Right atrium auricular region (tissue), 2 donors: ENCODE data around the gene OVOL2. TPM values are rescaled to one million over a fixed set of nuclear protein-coding genes. Genes with fewer than 3 reads are reported as not detected.
A peak's percentile ranks its signal among the peaks of the same experiment; 100 is the strongest.

Source experiments
- DNase-seq: peaks from one replicate; pipeline ENCODE4 v3.0.0-alpha.2; 2019; ENCODE audit warnings: low spot score
- H3K27ac ChIP-seq, 2 donors: fragments of 200-600 bp; sonication (generic); 1 replicate in 1 of 2; 2 replicates in 1 of 2; pipeline ENCODE4 v1.5.1; 2016 to 2019
- H3K27me3 ChIP-seq, 2 donors: fragments of 200-600 bp; sonication (generic); one replicate each; pipeline versions ENCODE4 v1.5.1 to v1.6.0; 2017 to 2019
- H3K36me3 ChIP-seq: fragments of 200-600 bp; sonication (generic); one replicate; pipeline ENCODE4 v1.5.1; 2016
- H3K4me1 ChIP-seq, 2 donors: fragments of 200-600 bp; sonication (generic); one replicate each; pipeline versions ENCODE4 v1.5.1 to v1.6.0; 2017 to 2019
- H3K4me3 ChIP-seq, 2 donors: fragments of 200-600 bp; sonication (generic); 1 replicate in 1 of 2; 2 replicates in 1 of 2; pipeline ENCODE4 v1.5.1; 2017 to 2019; ENCODE audit warnings: mild to moderate bottlenecking in 1 of 2, moderate library complexity in 1 of 2
- H3K9me3 ChIP-seq, 2 donors: fragments of 200-600 bp; sonication (generic); one replicate each; pipeline ENCODE4 v1.5.1; 2019
- total RNA-seq, 2 donors: library from RNA; depleted of rRNA; stranded (reverse); fragments of >200 nt; gene quantifications; one replicate each; pipeline ENCODE4 v1.1.0, GENCODE V29; 2016
- TF ChIP-seq, protein P1 (sequence below), 2 donors: fragments of 200-600 bp; sonication (generic); IDR thresholded peaks; one replicate each; pipeline ENCODE4 v1.5.1; 2019; ENCODE audit warnings: antibody characterized with exemption in 2 of 2

The OVOL2 gene
- total RNA-seq, 2 donors from 2014 or later = not detected

GRCh38 chr20:18059603-18060002 is 1.9 kb upstream of the OVOL2 start:
- DNase-seq = no peak
- no peak overlapping the region for H3K4me3 ChIP-seq
- H3K36me3 ChIP-seq = no peaks in the 10 kb centered on the region
- H3K27me3 ChIP-seq = peaks cover 20 to 36% of the 10 kb centered on the region in 2 donors
- H3K4me1 ChIP-seq = peaks cover 0 to 31% of the 10 kb centered on the region in 2 donors
- TF ChIP-seq, protein P1, sequence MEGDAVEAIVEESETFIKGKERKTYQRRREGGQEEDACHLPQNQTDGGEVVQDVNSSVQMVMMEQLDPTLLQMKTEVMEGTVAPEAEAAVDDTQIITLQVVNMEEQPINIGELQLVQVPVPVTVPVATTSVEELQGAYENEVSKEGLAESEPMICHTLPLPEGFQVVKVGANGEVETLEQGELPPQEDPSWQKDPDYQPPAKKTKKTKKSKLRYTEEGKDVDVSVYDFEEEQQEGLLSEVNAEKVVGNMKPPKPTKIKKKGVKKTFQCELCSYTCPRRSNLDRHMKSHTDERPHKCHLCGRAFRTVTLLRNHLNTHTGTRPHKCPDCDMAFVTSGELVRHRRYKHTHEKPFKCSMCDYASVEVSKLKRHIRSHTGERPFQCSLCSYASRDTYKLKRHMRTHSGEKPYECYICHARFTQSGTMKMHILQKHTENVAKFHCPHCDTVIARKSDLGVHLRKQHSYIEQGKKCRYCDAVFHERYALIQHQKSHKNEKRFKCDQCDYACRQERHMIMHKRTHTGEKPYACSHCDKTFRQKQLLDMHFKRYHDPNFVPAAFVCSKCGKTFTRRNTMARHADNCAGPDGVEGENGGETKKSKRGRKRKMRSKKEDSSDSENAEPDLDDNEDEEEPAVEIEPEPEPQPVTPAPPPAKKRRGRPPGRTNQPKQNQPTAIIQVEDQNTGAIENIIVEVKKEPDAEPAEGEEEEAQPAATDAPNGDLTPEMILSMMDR (IDR thresholded peaks at IDR 0.05) = no peak
- no peak overlapping the region for H3K27ac ChIP-seq
- no peaks in the 10 kb centered on the region for H3K9me3 ChIP-seq

DNA sequence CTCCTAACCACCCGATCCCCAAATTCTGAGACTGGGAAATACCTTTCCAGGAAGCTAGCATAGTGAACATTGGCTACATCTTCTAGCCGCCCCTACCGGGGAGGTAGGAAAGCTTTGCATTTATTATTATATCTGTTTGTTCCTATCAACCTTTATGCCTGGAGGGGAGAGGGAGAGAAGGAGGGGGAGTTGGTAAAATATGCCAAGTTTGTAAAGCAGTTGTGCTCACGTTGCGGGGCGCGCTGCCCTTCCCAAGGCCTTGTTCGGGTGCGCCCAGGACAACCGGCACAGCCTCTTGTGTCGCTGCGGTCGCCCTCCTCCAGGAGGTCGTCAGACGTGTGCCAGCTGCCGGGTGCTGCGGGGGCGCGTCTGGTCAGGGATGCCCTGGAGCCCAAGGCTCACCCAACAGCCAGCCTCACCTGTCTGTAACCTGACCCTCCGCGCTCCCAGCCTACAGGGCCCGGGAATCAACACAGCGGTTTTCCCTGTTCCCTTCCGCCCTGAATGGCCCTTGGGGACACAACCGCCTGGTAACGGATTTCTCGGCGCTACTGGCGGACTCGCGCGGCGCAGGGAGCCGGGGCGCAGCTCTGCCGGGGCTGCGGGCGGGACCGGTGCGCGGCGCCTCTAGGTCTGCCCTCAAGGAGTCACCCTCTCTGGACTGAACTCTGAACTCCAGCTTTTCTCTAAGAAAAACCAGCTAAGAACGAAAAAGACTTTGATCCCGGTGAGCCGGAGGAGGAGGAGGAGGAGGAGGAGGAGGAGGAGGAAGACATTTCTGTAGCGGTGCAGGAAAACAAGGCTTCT is 1.1 kb upstream of the OVOL2 start:
- Histone ChIP-seq H3K9me3 (no peaks in the 10 kb centered on the region), H3K27ac (no peak overlapping the region), H3K27me3 (peaks cover 23 to 36% of the 10 kb centered on the region in 2 donors), H3K36me3 (no peaks in the 10 kb centered on the region), H3K4me3 (no peak overlapping the region), H3K4me1 (peaks cover 0 to 31% of the 10 kb centered on the region in 2 donors)
- DNase-seq = no peak
- TF ChIP-seq, protein P1 (IDR thresholded peaks at IDR 0.05) = no peak

DNA sequence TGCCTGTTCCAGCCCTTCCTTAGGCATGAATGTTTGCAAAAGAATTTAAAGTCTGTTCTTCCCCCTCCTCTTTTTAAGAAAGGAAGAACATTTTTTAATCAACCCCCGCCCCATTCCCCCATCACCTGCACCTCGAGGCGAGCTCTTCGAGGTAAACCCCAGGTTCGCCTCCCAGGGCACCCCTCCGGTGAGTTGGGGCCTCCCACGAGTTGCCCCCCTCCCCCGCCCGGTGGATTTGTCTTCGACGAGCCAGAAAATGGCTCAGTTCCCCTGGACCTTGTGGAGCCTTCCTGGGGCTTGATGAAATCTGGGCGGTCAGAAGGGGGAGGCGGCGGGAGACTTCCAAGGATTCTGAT is 256 bp upstream of the OVOL2 start:
- Histone ChIP-seq H3K27me3 (peaks cover 23 to 36% of the 10 kb centered on the region in 2 donors), H3K27ac (no peak overlapping the region), H3K4me1 (peaks cover 0 to 31% of the 10 kb centered on the region in 2 donors), H3K4me3 (peak overlapping the region in 1 of 2 donors; percentile 45), H3K36me3 (no peaks in the 10 kb centered on the region), H3K9me3 (no peaks in the 10 kb centered on the region)
- no peak for DNase-seq
- TF ChIP-seq, protein P1 (IDR thresholded peaks at IDR 0.05) = no peak

- no peaks in the 10 kb centered on the region for H3K36me3 ChIP-seq
- peak overlapping the region; percentile 23 to 45 for H3K4me3 ChIP-seq
- peaks cover 0 to 31% of the 10 kb centered on the region in 2 donors for H3K4me1 ChIP-seq
- H3K9me3 ChIP-seq = no peaks in the 10 kb centered on the region
- DNase-seq = no peak
- peaks cover 23 to 36% of the 10 kb centered on the region in 2 donors for H3K27me3 ChIP-seq
- H3K27ac ChIP-seq = no peak overlapping the region
- TF ChIP-seq, protein P1 (IDR thresholded peaks at IDR 0.05) = no peak
Measured at GRCh38 chr20:18056174-18057100, 1.3 kb downstream of the OVOL2 start.

GRCh38 chr20:18055261-18055660 is 2.5 kb downstream of the OVOL2 start:
- Histone ChIP-seq H3K27me3 (peaks cover 23 to 36% of the 10 kb centered on the region in 2 donors), H3K27ac (no peak overlapping the region), H3K4me1 (peaks cover 0 to 31% of the 10 kb centered on the region in 2 donors), H3K9me3 (no peaks in the 10 kb centered on the region), H3K36me3 (no peaks in the 10 kb centered on the region), H3K4me3 (no peak overlapping the region)
- TF ChIP-seq, protein P1 (IDR thresholded peaks at IDR 0.05) = no peak
- DNase-seq = no peak
